HEK293 (cell line): Measurements from ENCODE around the gene NOC2L.

ENCODE experiments used
- GFI1B ChIP-seq: fragments of 450-650 bp; formaldehyde crosslinking; IDR thresholded peaks from 2 replicates; pipeline ENCODE4 v1.5.1; 2016; ENCODE audit warnings: missing biosample characterization, missing genetic modification characterization
- GLI2 ChIP-seq: fragments of 450-650 bp; formaldehyde crosslinking; IDR thresholded peaks from 2 replicates; pipeline ENCODE4; 2017; ENCODE audit warnings: missing biosample characterization, missing genetic modification characterization, low read depth, borderline replicate concordance
- GLIS2 ChIP-seq: fragments of 450-650 bp; formaldehyde crosslinking; IDR thresholded peaks from 2 replicates; pipeline ENCODE4 v1.5.1; 2016; ENCODE audit warnings: missing biosample characterization, missing genetic modification characterization
- ZBTB48 ChIP-seq: fragments of 450-650 bp; formaldehyde crosslinking; IDR thresholded peaks from 2 replicates; pipeline ENCODE4 v1.5.1; 2016; ENCODE audit warnings: missing biosample characterization, missing genetic modification characterization
- ZFHX2 ChIP-seq: fragments of 450-650 bp; formaldehyde crosslinking; conservative IDR thresholded peaks from 2 replicates; pipeline ENCODE4 v1.5.1; 2016; ENCODE audit warnings: missing biosample characterization, missing genetic modification characterization
- ZNF155 ChIP-seq: fragments of 450-650 bp; formaldehyde crosslinking; IDR thresholded peaks from 2 replicates; pipeline ENCODE4 v1.5.1; 2016; ENCODE audit warnings: missing biosample characterization, missing genetic modification characterization
- ZNF175 ChIP-seq: fragments of 450-650 bp; formaldehyde crosslinking; IDR thresholded peaks from 2 replicates; pipeline ENCODE4 v1.5.1; 2016; ENCODE audit warnings: missing biosample characterization, missing genetic modification characterization
- ZNF221 ChIP-seq: fragments of 450-650 bp; formaldehyde crosslinking; IDR thresholded peaks from 2 replicates; pipeline ENCODE4 v1.5.1; 2017; ENCODE audit warnings: missing biosample characterization, missing genetic modification characterization, borderline replicate concordance
- ZNF223 ChIP-seq: fragments of 450-650 bp; formaldehyde crosslinking; IDR thresholded peaks from 2 replicates; pipeline ENCODE4 v1.5.1; 2016; ENCODE audit warnings: missing biosample characterization, missing genetic modification characterization
- ZNF274 ChIP-seq, 2 experiments: fragments of 200-500 bp in 1 of 2; fragments of 450-650 bp in 1 of 2; sonication (Bioruptor generic) in 1 of 2; formaldehyde crosslinking in 1 of 2; IDR thresholded peaks; 2 replicates each; pipeline versions ENCODE4 v1.5.1 to v1.6.1; 2014 to 2016; ENCODE audit warnings: borderline replicate concordance in 1 of 2, inconsistent platforms in 1 of 2, low read length in 1 of 2, missing biosample characterization in 1 of 2, missing genetic modification characterization in 1 of 2
- ZNF366 ChIP-seq: fragments of 450-650 bp; formaldehyde crosslinking; conservative IDR thresholded peaks from 2 replicates; pipeline ENCODE4 v1.5.1; 2016; ENCODE audit warnings: missing biosample characterization, missing genetic modification characterization
- ZNF423 ChIP-seq: fragments of 450-650 bp; formaldehyde crosslinking; IDR thresholded peaks from 2 replicates; pipeline ENCODE4 v1.5.1; 2016; ENCODE audit warnings: missing biosample characterization, missing genetic modification characterization
- ZNF473 ChIP-seq: fragments of 450-650 bp; formaldehyde crosslinking; IDR thresholded peaks from 2 replicates; pipeline ENCODE4 v1.5.1; 2017; ENCODE audit warnings: missing biosample characterization, missing genetic modification characterization
- ZNF501 ChIP-seq: fragments of 450-650 bp; formaldehyde crosslinking; IDR thresholded peaks from 2 replicates; pipeline ENCODE4 v1.5.1; 2016; ENCODE audit warnings: missing biosample characterization, missing genetic modification characterization
- ZNF558 ChIP-seq: fragments of 450-650 bp; formaldehyde crosslinking; IDR thresholded peaks from 2 replicates; pipeline ENCODE4 v1.5.1; 2016; ENCODE audit warnings: missing biosample characterization, missing genetic modification characterization
- ZNF626 ChIP-seq: fragments of 450-650 bp; sonication (Bioruptor Pico); formaldehyde crosslinking; IDR thresholded peaks from 2 replicates; pipeline ENCODE4 v1.5.1; 2018; ENCODE audit warnings: missing biosample characterization, missing genetic modification characterization, inconsistent platforms
- ZNF658 ChIP-seq: fragments of 450-650 bp; formaldehyde crosslinking; IDR thresholded peaks from 2 replicates; pipeline ENCODE4; 2016; ENCODE audit warnings: missing biosample characterization, missing genetic modification characterization
- ZNF677 ChIP-seq: fragments of 450-650 bp; IDR thresholded peaks from 2 replicates; pipeline ENCODE4 v1.5.0; 2018; ENCODE audit warnings: missing biosample characterization, mild to moderate bottlenecking, missing genetic modification characterization, moderate library complexity
- ZNF707 ChIP-seq: fragments of 450-650 bp; formaldehyde crosslinking; IDR thresholded peaks from 2 replicates; pipeline ENCODE4 v1.5.1; 2016; ENCODE audit warnings: missing biosample characterization, missing genetic modification characterization
- ZNF777 ChIP-seq: fragments of 450-650 bp; formaldehyde crosslinking; IDR thresholded peaks from 2 replicates; pipeline ENCODE4 v1.5.1; 2017; ENCODE audit warnings: missing biosample characterization, missing genetic modification characterization, borderline replicate concordance
- ZNF843 ChIP-seq: fragments of 450-650 bp; formaldehyde crosslinking; IDR thresholded peaks from 2 replicates; pipeline ENCODE4 v1.5.1; 2016; ENCODE audit warnings: missing biosample characterization, missing genetic modification characterization
- TF ChIP-seq, protein P1 (sequence below): fragments of 450-650 bp; formaldehyde crosslinking; IDR thresholded peaks from 2 replicates; pipeline ENCODE4 v1.5.1; 2016; ENCODE audit warnings: missing biosample characterization, missing genetic modification characterization
- TF ChIP-seq, protein P2 (sequence below): fragments of 450-650 bp; formaldehyde crosslinking; IDR thresholded peaks from 2 replicates; pipeline ENCODE4 v1.5.1; 2017; ENCODE audit warnings: missing biosample characterization, missing genetic modification characterization
- TF ChIP-seq, protein P3 (sequence below): fragments of 450-650 bp; formaldehyde crosslinking; IDR thresholded peaks from 2 replicates; pipeline ENCODE4 v1.5.1; 2016; ENCODE audit warnings: missing biosample characterization, missing genetic modification characterization, borderline replicate concordance
- TF ChIP-seq, protein P4 (sequence below): fragments of 450-650 bp; formaldehyde crosslinking; IDR thresholded peaks from 2 replicates; pipeline ENCODE4; 2016; ENCODE audit warnings: missing biosample characterization, missing genetic modification characterization
- TF ChIP-seq, protein P5 (sequence below): fragments of 450-650 bp; formaldehyde crosslinking; IDR thresholded peaks from 2 replicates; pipeline ENCODE4 v1.5.1; 2016; ENCODE audit warnings: missing biosample characterization, missing genetic modification characterization
- TF ChIP-seq, protein P6 (sequence below): fragments of 450-650 bp; formaldehyde crosslinking; IDR thresholded peaks from 2 replicates; pipeline ENCODE4 v1.5.1; 2016; ENCODE audit warnings: missing biosample characterization, missing genetic modification characterization
- TF ChIP-seq, protein P7 (sequence below): fragments of 450-650 bp; formaldehyde crosslinking; IDR thresholded peaks from 2 replicates; pipeline ENCODE4 v1.5.1; 2017; ENCODE audit warnings: missing biosample characterization, missing genetic modification characterization

Gene NOC2L

DNA sequence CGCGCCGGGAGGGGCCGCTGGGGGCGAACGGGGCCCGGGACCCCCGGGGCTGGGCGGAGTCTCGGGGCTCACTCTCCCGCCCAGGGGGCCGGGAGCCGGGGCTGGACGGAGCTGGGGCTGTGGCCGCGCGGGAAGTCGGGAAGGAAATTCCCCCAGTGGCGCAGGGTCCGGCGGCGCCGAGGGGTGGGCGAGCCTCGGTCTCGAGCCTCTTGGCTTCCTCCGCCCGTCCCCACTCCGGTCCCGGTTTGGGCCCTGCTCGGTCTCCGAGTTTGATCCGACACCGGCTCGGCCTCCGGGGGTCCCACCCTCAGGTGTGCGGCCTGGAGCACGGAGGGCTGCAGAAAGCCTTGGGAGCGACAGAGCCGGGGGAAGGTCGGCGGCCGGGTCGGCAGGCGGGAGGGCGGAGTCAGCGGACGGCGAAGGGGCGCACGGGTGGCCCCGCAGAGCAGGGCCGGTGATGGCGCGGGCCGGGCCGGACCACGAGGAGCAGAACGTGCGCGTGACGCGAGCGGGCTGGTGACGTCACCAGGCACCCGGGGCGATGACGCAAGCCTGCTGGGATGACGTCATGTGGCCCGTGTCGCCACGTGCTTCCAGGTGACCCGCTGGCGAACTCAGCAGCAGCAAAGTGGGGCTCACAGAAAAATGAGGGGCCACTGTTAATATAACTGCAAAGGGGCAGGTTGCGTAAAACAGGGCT is 41.5 kb upstream of the NOC2L start (continued):
- TF ChIP-seq ZBTB48: peak; percentile 76
- no peak for TF ChIP-seq GLI2 (tag by site-specific recombination)
- TF ChIP-seq GLIS2 (tag by site-specific recombination): peak; percentile 95
- no peak for TF ChIP-seq ZNF473 (tag by site-specific recombination)
- peak; percentile 93; the same call in 1 of the 2 replicates for TF ChIP-seq ZNF501
- TF ChIP-seq, protein P1, sequence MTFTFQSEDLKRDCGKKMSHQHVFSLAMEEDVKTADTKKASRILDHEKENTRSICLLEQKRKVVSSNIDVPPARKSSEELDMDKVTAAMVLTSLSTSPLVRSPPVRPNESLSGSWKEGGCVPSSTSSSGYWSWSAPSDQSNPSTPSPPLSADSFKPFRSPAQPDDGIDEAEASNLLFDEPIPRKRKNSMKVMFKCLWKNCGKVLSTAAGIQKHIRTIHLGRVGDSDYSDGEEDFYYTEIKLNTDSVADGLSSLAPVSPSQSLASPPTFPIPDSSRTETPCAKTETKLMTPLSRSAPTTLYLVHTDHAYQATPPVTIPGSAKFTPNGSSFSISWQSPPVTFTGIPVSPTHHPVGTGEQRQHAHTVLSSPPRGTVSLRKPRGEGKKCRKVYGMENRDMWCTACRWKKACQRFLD (tag by site-specific recombination): no peak
- no peak for TF ChIP-seq ZNF274 (IDR thresholded peaks at IDR 0.05; ENCODE audit: low read length)
- no peak for TF ChIP-seq ZNF274 (tag by site-specific recombination; IDR thresholded peaks at IDR 0.05; ENCODE audit: borderline replicate concordance)
- TF ChIP-seq ZNF221: peak; percentile 15; the same call in 1 of the 2 replicates
- TF ChIP-seq, protein P2, sequence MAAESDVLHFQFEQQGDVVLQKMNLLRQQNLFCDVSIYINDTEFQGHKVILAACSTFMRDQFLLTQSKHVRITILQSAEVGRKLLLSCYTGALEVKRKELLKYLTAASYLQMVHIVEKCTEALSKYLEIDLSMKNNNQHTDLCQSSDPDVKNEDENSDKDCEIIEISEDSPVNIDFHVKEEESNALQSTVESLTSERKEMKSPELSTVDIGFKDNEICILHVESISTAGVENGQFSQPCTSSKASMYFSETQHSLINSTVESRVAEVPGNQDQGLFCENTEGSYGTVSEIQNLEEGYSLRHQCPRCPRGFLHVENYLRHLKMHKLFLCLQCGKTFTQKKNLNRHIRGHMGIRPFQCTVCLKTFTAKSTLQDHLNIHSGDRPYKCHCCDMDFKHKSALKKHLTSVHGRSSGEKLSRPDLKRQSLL (tag by site-specific recombination): peak; percentile 64
- TF ChIP-seq, protein P3, sequence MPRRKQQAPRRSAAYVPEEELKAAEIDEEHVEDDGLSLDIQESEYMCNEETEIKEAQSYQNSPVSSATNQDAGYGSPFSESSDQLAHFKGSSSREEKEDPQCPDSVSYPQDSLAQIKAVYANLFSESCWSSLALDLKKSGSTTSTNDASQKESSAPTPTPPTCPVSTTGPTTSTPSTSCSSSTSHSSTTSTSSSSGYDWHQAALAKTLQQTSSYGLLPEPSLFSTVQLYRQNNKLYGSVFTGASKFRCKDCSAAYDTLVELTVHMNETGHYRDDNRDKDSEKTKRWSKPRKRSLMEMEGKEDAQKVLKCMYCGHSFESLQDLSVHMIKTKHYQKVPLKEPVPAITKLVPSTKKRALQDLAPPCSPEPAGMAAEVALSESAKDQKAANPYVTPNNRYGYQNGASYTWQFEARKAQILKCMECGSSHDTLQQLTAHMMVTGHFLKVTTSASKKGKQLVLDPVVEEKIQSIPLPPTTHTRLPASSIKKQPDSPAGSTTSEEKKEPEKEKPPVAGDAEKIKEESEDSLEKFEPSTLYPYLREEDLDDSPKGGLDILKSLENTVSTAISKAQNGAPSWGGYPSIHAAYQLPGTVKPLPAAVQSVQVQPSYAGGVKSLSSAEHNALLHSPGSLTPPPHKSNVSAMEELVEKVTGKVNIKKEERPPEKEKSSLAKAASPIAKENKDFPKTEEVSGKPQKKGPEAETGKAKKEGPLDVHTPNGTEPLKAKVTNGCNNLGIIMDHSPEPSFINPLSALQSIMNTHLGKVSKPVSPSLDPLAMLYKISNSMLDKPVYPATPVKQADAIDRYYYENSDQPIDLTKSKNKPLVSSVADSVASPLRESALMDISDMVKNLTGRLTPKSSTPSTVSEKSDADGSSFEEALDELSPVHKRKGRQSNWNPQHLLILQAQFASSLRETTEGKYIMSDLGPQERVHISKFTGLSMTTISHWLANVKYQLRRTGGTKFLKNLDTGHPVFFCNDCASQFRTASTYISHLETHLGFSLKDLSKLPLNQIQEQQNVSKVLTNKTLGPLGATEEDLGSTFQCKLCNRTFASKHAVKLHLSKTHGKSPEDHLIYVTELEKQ (tag by site-specific recombination): peak; percentile 96
- TF ChIP-seq ZNF843 (tag by site-specific recombination): peak; percentile 85
- 0 out of 2 replicates have a peak, but pooled peaks have one; percentile 35 for TF ChIP-seq ZNF677 (tag by site-specific recombination)
- no peak for TF ChIP-seq ZNF777 (tag by site-specific recombination)
- peak; percentile 40; the same call in 1 of the 2 replicates for TF ChIP-seq ZNF558 (tag by site-specific recombination)
- TF ChIP-seq ZNF658: 0 out of 2 replicates have a peak, but pooled peaks have one; percentile 69
- TF ChIP-seq, protein P4, sequence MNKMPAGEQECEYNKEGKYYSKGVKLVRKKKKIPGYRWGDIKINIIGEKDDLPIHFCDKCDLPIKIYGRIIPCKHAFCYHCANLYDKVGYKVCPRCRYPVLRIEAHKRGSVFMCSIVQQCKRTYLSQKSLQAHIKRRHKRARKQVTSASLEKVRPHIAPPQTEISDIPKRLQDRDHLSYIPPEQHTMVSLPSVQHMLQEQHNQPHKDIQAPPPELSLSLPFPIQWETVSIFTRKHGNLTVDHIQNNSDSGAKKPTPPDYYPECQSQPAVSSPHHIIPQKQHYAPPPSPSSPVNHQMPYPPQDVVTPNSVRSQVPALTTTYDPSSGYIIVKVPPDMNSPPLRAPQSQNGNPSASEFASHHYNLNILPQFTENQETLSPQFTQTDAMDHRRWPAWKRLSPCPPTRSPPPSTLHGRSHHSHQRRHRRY (tag by site-specific recombination): peak; percentile 66; the same call in 1 of the 2 replicates
- no peak; the same call in 1 of the 2 replicates for TF ChIP-seq GFI1B
- TF ChIP-seq ZNF155 (tag by site-specific recombination): no peak
- peak; percentile 37; the same call in 1 of the 2 replicates for TF ChIP-seq ZNF223 (tag by site-specific recombination)
- no peak for TF ChIP-seq ZNF175
- TF ChIP-seq ZNF366 (tag by site-specific recombination): peak; percentile 66
- 0 out of 2 replicates have a peak, but pooled peaks have one; percentile 24 for TF ChIP-seq ZNF707 (tag by site-specific recombination)
- TF ChIP-seq ZNF423 (tag by site-specific recombination): no peak; the same call in 1 of the 2 replicates
- TF ChIP-seq, protein P5, sequence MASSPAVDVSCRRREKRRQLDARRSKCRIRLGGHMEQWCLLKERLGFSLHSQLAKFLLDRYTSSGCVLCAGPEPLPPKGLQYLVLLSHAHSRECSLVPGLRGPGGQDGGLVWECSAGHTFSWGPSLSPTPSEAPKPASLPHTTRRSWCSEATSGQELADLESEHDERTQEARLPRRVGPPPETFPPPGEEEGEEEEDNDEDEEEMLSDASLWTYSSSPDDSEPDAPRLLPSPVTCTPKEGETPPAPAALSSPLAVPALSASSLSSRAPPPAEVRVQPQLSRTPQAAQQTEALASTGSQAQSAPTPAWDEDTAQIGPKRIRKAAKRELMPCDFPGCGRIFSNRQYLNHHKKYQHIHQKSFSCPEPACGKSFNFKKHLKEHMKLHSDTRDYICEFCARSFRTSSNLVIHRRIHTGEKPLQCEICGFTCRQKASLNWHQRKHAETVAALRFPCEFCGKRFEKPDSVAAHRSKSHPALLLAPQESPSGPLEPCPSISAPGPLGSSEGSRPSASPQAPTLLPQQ (tag by site-specific recombination): peak; percentile 95
- TF ChIP-seq, protein P6, sequence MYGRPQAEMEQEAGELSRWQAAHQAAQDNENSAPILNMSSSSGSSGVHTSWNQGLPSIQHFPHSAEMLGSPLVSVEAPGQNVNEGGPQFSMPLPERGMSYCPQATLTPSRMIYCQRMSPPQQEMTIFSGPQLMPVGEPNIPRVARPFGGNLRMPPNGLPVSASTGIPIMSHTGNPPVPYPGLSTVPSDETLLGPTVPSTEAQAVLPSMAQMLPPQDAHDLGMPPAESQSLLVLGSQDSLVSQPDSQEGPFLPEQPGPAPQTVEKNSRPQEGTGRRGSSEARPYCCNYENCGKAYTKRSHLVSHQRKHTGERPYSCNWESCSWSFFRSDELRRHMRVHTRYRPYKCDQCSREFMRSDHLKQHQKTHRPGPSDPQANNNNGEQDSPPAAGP (tag by site-specific recombination): peak; percentile 100
- TF ChIP-seq, protein P7, sequence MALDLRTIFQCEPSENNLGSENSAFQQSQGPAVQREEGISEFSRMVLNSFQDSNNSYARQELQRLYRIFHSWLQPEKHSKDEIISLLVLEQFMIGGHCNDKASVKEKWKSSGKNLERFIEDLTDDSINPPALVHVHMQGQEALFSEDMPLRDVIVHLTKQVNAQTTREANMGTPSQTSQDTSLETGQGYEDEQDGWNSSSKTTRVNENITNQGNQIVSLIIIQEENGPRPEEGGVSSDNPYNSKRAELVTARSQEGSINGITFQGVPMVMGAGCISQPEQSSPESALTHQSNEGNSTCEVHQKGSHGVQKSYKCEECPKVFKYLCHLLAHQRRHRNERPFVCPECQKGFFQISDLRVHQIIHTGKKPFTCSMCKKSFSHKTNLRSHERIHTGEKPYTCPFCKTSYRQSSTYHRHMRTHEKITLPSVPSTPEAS (tag by site-specific recombination): peak; percentile 64
- TF ChIP-seq ZFHX2 (tag by site-specific recombination): peak; percentile 56
- no peak for TF ChIP-seq ZNF626 (tag by site-specific recombination)
